Ishikawa (cell line): ENCODE results near the gene ABCC11.

Source experiments
- CEBPB ChIP-seq: IDR thresholded peaks from 2 replicates; pipeline ENCODE4 v1.6.1; 2012
- CREB1 ChIP-seq: IDR thresholded peaks from 2 replicates; pipeline ENCODE4 v1.6.1; 2012; ENCODE audit warnings: low read depth
- EGR1 ChIP-seq: IDR thresholded peaks from 2 replicates; pipeline ENCODE4 v1.6.1; 2012
- EP300 ChIP-seq: IDR thresholded peaks from 2 replicates; pipeline ENCODE4 v1.6.1; 2012; ENCODE audit warnings: borderline replicate concordance
- FOXM1 ChIP-seq: IDR thresholded peaks from 2 replicates; pipeline ENCODE4 v1.6.1; 2012; ENCODE audit warnings: low read depth, borderline replicate concordance
- NFIC ChIP-seq: IDR thresholded peaks from 2 replicates; pipeline ENCODE4 v1.6.1; 2012
- RAD21 ChIP-seq: IDR thresholded peaks from 2 replicates; pipeline ENCODE4 v1.6.1; 2012; ENCODE audit warnings: low read depth
- TAF1 ChIP-seq: IDR thresholded peaks from 2 replicates; pipeline ENCODE4 v1.6.1; 2012; ENCODE audit warnings: low read depth, mild to moderate bottlenecking
- TCF12 ChIP-seq: IDR thresholded peaks from 2 replicates; pipeline ENCODE4 v1.6.1; 2012; ENCODE audit warnings: low read depth
- TEAD4 ChIP-seq: IDR thresholded peaks from 2 replicates; pipeline ENCODE4 v1.6.1; 2012
- YY1 ChIP-seq: IDR thresholded peaks from 2 replicates; pipeline ENCODE4 v1.6.1; 2012; ENCODE audit warnings: low read depth
- ZBTB7A ChIP-seq: IDR thresholded peaks from 2 replicates; pipeline ENCODE4 v1.6.1; 2012; ENCODE audit warnings: low read depth
- TF ChIP-seq, protein P1 (sequence below): IDR thresholded peaks from 2 replicates; pipeline ENCODE4 v1.6.1; 2012; ENCODE audit warnings: low read depth, mild to moderate bottlenecking
- TF ChIP-seq, protein P2 (sequence below): IDR thresholded peaks from 2 replicates; pipeline ENCODE4 v1.6.1; 2012

DNA sequence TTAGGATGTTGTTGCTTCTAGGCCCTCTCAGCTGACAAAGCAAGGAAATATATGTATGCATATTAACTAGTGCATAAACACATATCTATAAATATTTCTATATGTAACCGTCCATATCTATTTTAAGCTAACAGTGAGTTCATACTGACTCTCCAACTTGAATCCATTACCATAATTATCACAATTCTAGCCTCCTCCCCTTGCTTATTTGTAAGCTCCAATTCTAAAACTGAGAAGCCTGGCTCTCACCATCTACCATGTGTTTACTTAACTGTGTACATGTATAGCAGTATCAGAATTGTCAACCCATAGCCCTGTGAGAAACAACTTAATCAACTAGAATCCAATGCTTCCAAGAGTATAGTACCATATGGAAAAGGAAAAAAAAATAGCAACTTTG is 96.6 kb downstream of the ABCC11 start:
- no peak for TF ChIP-seq NFIC
- TF ChIP-seq EGR1, result no peak
- no peak for TF ChIP-seq TAF1
- TF ChIP-seq TEAD4, result no peak
- no peak for TF ChIP-seq EP300
- TF ChIP-seq TCF12, result no peak
- TF ChIP-seq ZBTB7A, result no peak
- no peak for TF ChIP-seq FOXM1
- TF ChIP-seq, protein P1, sequence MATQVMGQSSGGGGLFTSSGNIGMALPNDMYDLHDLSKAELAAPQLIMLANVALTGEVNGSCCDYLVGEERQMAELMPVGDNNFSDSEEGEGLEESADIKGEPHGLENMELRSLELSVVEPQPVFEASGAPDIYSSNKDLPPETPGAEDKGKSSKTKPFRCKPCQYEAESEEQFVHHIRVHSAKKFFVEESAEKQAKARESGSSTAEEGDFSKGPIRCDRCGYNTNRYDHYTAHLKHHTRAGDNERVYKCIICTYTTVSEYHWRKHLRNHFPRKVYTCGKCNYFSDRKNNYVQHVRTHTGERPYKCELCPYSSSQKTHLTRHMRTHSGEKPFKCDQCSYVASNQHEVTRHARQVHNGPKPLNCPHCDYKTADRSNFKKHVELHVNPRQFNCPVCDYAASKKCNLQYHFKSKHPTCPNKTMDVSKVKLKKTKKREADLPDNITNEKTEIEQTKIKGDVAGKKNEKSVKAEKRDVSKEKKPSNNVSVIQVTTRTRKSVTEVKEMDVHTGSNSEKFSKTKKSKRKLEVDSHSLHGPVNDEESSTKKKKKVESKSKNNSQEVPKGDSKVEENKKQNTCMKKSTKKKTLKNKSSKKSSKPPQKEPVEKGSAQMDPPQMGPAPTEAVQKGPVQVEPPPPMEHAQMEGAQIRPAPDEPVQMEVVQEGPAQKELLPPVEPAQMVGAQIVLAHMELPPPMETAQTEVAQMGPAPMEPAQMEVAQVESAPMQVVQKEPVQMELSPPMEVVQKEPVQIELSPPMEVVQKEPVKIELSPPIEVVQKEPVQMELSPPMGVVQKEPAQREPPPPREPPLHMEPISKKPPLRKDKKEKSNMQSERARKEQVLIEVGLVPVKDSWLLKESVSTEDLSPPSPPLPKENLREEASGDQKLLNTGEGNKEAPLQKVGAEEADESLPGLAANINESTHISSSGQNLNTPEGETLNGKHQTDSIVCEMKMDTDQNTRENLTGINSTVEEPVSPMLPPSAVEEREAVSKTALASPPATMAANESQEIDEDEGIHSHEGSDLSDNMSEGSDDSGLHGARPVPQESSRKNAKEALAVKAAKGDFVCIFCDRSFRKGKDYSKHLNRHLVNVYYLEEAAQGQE, result no peak
- TF ChIP-seq CEBPB, result no peak
- TF ChIP-seq YY1, result no peak
- TF ChIP-seq, protein P2, sequence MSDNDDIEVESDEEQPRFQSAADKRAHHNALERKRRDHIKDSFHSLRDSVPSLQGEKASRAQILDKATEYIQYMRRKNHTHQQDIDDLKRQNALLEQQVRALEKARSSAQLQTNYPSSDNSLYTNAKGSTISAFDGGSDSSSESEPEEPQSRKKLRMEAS, result no peak
- no peak for TF ChIP-seq RAD21
- no peak for TF ChIP-seq CREB1
